ENCODE results near the gene NGEF. TPM values are rescaled to one million over a fixed set of nuclear protein-coding genes. Genes with fewer than 3 reads are reported as not detected.

NGEF gene
- total RNA-seq, 1 donor from 2014 or later = 2.7 TPM

DNA sequence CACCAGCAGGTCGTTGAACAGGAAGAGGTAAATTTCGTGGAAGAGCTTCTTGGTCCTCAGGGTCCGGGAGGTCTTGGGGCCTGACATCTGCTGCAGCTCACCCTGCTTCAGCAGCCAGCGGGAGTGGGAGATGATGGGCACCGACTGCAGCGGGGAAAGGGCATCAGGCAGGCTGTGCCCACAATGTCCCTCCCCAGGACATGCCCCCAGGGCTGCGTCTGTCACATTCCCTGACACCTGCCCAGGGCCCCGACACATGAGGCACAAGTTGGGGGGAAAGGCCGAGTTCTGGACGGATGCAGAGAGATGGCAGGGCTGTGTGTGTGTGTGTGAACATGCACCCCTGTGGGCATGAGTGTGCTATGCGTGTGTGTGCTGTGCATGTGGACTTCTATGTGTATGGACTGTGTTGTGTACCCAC is 129.0 kb downstream of the NGEF start:
- DNase-seq = no peak

DNA sequence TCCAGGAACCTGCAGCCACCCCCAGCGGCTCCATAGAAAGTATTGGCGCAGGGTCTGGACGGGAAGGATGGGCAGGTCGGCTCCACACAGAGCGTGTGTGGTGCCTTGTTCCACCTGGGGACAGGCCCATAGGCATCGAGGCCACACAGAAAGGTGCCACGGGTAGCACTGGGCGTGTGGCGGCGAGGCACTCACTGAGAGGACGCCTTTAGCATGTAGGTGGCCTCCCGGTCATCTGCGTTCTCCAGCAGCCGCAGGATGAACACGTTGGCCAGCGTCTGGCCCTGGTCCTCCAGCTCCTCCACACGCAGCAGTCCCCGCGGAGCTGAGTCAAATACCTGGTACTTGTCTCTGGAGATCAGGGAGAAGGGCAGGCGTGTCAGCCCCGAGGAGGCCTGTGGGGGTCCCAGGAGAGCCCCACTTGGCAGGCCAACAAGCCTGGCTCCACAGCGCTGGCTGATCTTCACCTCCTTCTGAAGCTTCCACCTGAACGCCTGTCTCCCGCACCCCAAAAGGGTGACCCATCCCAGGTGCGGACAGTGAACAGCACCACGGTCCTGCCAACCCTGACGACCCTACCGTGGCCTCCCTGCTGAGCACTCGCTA is 129.8 kb downstream of the NGEF start:
- DNase-seq = no peak

DNA sequence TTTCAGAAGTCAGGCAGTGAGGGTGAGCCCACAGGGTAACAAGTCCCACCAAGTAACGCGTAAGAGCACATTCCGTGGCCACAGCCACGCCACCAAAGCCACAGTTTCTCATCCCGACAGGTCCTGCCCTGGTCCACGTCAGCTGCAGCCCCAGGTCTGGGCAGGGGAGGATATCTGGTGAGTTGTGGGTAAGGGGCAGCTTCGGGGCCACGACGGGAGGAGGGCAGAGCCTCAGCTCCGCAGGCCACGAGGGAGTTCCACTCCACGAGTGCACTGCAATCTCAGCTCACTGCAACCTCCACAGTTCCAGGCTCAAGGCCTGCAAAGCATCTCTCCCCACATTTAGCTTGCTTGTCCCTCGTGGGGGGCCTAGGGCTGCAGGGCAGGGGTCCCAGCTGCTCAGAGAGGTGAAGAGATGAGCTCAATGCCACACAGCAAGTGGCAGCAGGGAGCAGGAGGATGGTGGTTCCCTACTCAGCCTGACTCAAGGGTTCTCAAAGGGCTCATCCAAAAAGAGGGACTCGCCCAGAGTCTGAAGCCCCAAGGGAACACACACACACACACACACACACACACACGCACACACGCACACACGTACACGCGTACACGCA is 130.4 kb downstream of the NGEF start:
- no peak for DNase-seq

DNA sequence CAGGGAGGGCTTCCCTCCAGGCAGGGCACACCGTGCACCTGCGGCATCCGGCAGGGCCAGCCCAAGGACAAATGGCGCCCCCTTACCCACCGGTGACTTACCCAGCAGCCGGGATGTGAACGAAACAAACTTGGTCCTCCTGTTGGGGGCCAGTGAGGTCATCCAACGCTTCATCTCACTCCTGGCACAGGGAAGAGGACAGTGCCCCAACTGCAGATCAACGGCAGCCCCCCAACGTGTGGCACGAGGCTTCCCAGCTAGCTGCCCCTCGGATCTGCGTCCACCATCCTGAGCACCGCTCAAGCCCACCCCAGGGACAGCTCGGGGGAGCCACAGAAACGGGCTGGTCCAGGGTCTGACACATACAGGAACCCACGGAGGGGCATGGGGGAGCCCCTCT is 131.0 kb downstream of the NGEF start:
- DNase-seq = no peak

DNA sequence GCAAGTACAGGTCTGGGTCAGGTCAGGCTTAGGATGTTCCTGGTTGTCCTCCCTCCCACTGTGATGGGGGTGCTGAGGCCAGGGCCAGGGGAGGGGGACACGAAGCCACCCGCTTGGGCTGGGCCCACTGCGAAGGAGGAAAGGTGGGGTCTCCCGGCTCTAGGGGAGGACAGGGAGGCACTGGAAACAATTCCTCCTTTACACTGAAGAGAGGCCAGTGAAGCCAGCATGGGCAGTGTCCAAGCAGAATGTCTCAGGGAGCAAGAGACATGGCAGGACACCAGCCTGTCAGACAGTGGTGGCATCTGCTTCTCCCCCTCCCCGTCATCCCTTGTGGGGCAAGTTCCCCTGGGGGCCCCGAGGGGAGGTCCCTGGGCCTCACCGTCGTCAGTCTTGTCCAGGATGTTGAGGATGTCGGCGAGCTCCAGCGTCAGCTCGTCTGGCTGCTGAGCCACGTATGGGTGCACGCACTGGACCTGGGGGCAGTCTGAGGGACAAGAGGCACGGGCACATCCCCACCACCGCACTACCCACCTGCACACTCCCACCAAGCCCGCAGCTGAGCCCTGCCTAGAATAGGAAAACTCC is 132.2 kb downstream of the NGEF start:
- no peak for DNase-seq

DNA sequence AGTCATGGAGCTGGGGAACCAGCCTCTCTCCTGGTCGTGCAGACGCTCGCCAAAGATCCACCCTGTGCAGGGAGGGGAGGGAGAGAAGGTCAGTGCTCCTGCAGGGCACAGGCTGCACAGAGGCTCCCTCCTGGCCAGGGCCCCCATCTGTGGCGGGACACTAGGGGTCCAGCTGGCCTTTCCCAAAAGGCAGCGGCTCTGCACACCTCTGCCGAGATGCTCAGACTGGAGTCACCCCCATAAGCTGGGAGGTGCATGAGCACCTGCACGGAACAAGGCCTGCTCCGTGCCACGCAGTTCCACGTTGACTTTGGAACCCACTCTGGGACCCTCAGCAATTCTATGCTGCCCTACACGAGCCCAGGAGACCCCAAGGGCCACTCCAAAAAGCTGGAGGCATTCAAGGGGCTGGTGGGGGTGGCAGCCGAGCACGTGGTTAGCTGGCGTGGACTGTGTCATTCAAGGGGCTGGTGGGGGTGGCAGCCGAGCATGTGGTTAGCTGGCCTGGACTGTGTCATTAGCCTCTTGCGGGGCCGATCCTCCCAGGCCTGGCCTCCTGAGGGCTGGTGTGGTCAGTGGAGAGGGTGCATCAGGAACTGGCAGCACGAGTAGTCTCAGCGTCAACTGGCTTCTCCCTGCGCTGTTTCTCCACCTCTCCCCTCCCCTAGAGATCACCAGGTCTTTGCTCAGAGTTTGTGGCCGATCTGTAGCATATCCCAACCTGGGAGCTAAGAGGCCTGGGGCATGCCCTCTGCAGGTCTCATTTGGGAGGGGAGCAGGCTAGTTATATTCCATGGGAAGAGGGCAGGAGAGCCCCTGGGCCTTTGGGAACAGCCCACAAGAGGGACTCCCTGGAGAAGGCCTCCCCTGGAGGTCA is 133.2 kb downstream of the NGEF start:
- no peak for DNase-seq

DNA sequence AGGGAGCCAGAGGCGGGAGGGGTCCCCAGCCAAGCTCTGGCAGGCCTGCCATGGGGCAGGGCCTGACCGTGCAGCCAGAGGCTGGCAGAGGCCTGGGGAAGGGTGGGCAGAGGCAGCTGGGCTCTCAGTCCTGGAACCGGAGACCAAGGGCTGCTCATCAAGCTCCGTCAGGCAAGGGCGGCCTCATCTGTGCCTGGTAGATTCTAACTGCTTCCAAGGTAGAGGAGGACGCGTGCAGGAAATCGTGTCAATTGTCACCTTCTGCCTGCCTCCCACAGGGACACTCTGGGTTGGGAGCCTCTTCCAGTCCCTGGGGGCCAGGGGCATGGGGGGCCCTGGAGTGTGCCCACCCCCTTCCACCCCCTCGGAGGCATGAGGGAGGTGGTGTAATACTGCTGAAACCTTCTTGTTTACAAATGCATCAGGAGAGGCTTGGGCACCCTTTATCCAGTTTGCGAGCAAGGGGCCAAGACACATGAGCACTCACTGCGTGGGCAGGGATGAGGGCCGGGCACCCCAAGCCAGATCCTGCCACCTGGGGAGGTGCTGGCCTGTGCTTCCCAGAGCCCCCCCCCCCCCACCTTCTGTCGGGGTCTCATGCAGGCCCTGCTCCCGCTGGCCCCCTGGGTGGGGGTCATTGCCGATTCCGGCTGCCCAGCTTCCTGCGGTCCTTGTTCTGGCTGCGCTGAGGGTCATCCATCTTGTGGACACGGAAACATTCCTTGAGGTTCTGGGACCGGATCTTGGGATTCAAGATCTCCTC is 134.0 kb downstream of the NGEF start:
- no peak for DNase-seq

DNA sequence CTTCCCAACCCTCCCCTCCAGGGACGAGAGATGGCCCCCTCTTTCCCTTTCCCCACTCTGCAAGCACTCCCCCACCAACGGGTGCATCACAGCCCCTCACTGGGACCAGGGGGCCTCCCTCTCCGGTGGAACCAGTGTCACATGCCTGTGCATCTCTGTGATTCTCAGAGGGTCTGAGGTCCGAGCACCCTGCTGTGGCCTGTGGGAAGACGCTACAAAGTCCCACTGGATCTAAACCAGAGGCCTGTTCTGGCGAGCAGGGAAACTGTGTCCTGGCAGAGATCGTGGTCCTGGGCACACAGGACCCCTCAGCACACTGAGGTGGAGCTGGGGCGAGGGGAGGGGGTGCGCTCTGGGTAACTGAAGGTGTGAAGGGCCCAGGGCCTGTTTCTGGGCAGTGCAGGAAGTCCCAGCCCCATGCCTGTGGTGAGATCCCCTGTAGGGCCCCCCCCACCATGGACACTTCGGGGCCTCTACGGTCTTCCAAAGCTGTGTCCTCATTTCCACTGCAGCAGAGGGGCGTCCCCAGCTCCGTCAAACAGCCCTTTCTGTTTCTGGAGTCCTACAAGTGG is 135.0 kb downstream of the NGEF start:
- DNase-seq = no peak

DNA sequence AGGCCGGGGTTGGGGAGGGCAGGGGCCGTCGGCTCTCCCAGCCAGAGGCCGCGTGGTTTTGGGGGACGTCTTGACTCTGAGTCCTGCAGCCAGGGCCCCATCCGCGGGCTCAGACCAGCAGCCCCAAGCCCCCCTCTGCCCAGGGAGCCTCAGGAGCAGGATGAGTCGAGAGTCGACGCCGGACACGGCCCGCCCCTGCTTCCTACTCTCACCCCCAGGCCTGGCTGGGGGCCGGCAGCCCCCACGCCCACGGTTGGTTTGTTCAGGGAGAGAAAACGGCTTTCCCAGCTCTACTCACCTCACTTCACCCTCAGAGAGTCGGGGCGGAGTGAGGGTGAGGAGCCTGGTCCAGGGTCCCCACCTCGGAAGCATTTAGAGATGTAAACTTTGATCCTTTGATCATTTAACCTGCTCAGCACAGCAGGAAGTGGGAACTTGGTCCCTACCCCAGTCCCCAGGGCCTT is 136.0 kb downstream of the NGEF start:
- no peak for DNase-seq

DNA sequence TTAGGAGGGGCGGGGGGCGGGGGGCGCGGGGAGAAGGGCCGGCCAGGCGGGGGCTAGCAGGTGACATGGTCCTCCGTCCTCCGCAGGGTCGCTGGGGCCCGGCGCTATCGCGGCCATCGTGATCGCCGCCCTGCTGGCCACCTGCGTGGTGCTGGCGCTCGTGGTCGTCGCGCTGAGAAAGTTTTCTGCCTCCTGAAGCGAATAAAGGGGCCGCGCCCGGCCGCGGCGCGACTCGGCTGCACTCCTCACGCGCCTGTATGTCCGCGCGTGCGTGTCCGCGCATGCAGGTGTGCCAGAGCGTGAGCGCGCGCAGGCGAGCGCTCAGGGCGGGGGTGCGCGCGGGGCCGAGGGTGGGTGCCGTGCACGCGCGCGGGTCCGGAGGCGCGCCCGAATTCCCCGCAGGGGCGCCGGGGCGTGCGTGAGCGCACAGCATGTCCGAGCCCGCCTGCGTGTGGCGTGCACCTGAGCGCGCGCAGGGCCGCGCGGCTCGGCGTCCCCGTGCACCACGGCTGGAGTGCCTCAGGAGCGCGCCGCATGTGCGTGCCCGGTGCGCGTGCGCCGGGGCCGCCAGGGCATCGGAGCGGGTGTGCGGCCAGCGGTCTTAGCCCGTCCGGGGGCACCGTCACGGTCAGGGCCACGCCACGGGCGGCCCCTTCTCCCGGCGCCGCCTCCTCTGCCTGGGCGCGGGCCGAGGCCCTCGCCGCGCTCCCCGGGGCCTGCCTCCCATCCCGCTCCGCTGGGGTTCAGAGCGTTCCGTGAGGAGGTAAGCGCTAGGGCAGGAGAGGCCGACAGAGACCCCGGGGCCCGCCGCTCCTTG is 136.7 kb downstream of the NGEF start:
- no peak for DNase-seq

DNA sequence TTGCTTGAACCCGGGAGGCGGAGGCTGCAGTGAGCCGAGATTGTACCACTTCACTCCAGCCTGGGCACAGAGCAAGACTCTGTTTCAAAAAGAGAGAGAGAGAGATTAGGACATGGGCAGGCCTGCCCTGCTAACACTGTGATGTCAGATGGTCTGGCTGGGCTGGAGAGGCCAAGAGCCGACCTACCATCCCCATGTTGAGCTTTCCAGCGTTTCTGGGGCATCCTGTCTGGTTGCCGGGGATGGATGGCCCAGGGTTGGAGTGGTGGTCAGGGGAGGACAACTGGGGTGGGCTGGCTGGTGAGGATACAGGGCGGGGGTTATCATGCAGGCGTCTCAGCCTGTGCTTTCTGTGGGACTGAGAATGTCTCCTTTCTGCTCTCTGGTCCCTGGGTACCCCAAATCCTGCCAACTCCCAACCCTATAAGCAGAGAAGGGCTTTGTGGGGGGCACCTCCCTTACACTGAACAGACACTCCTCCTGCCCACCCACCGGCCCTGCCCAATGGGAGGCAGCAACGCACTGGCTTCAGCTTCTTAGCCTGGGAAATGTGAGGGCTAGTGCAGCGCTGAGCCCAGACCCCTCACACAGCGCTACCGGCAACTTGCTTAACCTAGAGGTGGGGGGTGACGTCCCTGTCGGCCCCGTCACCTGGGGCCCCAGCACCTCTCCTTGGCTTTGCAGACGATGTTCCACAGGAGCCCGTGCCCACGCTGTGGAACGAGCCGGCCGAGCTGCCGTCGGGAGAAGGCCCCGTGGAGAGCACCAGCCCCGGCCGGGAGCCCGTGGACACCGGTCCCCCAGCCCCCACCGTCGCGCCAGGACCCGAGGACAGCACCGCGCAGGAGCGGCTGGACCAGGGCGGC is 137.6 kb downstream of the NGEF start:
- no peak for DNase-seq

DNA sequence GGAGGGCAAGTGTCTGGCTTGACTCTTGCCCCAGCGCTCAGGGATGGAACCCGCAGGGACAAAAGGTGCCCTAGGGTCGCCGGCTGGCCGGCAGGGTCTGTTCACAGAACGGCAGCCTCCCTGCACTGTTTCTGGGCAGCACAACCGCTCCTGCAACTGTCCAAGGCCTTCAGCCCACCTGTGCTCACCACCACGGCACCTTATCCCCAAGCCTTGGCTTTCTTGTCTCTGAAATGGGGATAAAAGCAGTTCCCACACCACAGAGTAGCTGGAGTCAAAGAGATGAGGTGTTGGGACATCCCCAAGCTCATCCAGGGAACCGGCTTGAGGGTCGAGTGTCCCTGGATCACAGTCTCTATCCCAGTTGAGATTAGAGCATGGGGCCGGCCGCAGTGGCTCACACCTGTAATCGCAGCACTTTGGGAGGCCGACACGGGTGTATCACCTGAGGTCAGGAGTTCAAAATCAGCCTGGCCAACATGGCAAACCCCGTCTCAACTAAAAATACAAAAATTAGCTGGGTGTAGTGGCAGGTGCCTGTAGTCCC is 138.3 kb downstream of the NGEF start:
- no peak for DNase-seq

DNA sequence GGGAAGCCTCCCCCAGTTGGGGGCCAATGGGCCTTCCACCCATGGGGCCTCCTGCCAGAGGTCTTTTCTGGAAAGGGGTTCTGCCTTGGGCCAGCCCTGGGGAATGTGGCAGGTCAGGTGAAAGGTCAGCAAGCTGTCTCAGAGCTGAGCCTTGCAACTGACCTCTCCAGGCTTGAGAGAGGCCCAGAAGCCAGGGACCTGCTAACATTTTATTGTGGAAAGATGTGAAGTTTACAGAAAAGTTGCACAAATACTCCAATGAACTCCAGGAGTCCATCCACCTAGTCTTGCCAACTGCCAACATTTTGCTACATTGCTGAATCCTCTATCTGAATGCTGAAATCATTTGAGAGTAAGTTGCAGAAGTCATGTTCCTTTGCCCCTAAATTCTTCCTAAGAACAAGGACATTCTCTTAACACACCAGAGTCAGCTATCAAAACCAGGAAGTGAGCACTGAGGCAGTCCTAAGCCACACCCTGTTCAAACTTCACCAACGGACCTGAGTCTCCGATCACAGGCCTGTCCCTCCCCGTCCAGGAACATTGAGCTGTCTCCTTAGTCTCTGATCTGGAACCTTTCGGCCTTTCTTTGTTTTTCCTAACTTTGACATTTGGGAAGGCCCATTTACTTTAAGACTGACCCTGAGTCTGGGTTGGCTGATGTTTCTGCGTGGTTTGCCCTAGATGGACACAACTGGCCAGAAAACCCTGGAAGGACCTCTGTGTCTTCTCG is 139.0 kb downstream of the NGEF start:
- DNase-seq = no peak

DNA sequence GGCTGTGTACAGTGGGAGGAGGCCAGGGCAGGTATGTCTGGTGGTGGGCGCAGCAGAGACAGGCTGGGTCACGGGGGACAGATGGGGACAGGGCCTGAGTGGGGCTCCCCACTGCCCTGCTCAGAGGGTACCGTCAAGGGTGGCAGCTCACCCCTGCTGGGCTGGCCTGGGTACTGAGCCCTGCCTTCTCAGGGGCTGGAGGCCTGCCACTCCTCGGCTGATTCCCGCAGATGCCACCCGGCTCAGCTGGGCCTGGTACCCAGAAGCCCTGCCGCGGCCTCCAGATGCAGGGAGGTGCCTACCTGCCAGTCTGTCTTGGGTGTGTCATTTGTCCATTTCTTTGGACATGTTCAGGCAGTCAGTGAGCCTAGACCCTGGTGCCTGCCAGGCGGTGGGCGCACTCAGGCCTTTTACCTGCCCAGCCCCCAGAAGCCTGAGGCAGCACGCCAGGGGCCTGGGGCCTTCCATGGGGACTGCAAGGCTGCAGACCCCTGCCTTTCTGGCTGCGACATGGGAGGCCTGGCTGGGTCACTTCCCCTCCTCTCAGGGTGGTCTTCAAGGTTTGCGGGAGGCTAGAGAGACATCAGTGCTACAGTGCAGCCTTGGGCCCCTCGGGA is 139.7 kb downstream of the NGEF start:
- DNase-seq = no peak

DNA sequence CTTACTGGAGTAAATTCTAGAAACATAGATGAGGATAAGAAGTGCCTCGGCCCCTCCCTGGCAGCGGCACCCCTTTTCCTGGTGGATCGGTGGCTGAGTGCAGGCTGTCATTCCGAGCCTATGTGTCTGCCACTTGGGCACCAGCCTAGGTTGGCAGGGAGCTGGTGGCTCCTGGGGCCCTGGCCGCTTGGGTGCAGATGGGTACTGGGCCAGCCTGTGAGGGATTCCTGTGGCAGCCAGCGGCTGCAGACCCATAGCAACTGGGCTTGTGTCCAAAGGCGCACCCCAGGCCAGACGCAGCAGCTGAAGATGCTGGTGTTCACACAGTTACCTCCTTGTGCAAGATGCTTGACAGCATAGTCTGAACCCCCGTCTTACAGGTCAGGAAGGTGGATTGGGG is 140.2 kb downstream of the NGEF start:
- no peak for DNase-seq

DNA sequence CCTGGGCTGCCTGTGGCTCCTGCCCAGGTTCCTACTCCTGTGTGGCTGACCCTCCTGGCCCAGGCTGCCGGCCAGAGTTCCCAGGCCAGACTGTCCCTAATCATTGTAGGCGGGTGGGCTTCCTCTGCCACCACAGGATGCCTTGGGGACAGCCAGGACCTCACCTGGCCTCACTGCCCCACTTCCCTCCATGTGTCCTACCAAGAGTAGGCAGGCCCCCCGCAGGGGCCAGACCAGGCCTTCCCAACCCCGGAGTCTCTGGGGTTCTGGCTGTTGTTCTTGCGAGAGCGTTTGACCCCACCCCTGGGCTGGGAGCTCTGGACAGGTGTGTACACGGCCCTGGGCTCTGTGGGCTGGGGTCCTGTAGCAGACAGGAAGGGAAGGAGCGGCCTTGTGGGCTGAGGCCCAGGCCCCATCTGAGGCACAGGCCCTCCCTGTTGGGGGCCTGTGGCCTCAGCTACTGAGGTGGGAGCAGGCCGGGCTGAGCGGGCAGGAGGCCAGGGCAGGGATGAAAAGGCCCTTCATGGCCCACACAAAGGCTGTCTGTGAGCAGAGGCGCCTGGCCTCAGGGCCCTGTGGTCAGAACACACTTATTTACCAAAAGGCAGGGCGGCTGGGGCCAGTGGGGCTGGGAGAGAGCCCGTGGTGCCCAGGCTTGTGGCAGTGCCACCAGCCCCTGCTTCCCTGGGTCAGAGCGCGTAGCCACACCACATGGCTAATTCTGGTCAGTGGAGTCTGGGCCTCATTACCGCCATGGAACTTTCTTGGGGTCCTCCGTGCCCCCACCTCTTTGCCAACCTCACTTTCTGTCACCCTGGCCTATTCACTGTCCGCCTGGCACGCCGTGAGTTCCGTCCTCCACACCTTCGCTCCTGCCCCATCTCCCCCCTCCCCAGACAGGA is 141.0 kb downstream of the NGEF start:
- peak; percentile 56 for DNase-seq

DNA sequence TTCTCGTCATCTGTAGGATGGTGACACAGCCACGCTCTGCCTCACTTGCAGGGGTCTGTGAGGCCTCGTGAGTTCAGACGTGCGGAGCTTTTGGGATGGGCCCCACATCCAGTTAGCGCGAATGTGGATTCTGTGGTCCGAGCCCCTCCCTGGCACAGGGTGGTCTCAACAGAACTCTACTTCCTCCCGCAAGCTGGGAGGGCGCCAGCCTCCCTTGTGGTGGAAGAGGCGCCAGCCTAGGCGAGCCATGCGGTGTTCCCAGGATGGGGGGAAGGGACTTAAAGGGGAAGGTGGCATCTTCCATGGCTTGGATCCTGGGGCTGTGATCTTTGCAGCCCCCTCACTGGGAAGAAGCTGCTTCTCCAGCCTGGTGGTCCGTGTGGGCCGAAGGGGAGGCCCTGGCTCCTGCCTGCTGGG is 141.6 kb downstream of the NGEF start:
- DNase-seq = peak; percentile 16

All from tongue (tissue), 2 donors.